HL-60 (cell line): ENCODE measurements around the gene LIM2.

ENCODE experiments used
- DNase-seq, 2 experiments: peaks; one replicate each; pipeline ENCODE4 v3.0.0-alpha.2; 2010 to 2020; ENCODE audit warnings: low read depth in 1 of 2, low spot score in 1 of 2
- H3K27ac ChIP-seq: fragments of 250-450 bp; sonication (Bioruptor Pico); replicated peaks from 2 replicates; pipeline ENCODE4 v1.5.1; 2020; ENCODE audit warnings: mild to moderate bottlenecking, moderate library complexity
- H3K27me3 ChIP-seq: fragments of 250-450 bp; sonication (Bioruptor Pico); 2 replicates; pipeline ENCODE4 v1.5.1; 2021; ENCODE audit warnings: mild to moderate bottlenecking, moderate library complexity; ENCODE audit not compliant: insufficient read depth, poor library complexity, severe bottlenecking
- H3K4me3 ChIP-seq: replicated peaks from 2 replicates; pipeline ENCODE4 v1.5.1; 2011; ENCODE audit warnings: mild to moderate bottlenecking, control low read depth, low read length; ENCODE audit not compliant: insufficient read depth
- CTCF ChIP-seq: IDR thresholded peaks from one replicate; pipeline ENCODE4 v1.5.1; 2011; ENCODE audit warnings: low read length, control low read depth, inconsistent platforms; ENCODE audit not compliant: insufficient read depth
- GABPA ChIP-seq: IDR thresholded peaks from 2 replicates; pipeline ENCODE4 v1.6.1; 2012; ENCODE audit warnings: low read depth
- POLR2AphosphoS5 ChIP-seq: IDR thresholded peaks from 2 replicates; pipeline ENCODE4 v1.6.1; 2012; ENCODE audit warnings: low read depth
- REST ChIP-seq: IDR thresholded peaks from 2 replicates; pipeline ENCODE4 v1.6.1; 2012; ENCODE audit warnings: low read depth; ENCODE audit not compliant: insufficient replicate concordance
- SPI1 ChIP-seq: IDR thresholded peaks from 2 replicates; pipeline ENCODE4 v1.6.1; 2012; ENCODE audit warnings: low read depth, mild to moderate bottlenecking, borderline replicate concordance
- long read RNA-seq: library from polyadenylated mRNA; unstranded; transcript quantifications from one replicate; pipeline ENCODE4 v2.0.0, GENCODE V29; 2020

The LIM2 gene
- long read RNA-seq, result 0 reads

GRCh38 chr19:51387924-51388389, at the start of gene LIM2:
Gene LIM2 (minus strand): TSS chr19:51387974. CDS start chr19:51387443, 531 bp downstream.
- TF ChIP-seq CTCF (no peak), SPI1 (no peak), REST (no peak), GABPA (no peak), POLR2AphosphoS5 (no peak)
- no peak for DNase-seq
- H3K4me3 ChIP-seq, result no peak within 1 kb of the TSS

GRCh38 chr19:51434456-51434855, 46.7 kb upstream of the LIM2 start:
- TF ChIP-seq SPI1, result no peak
- no peak for TF ChIP-seq POLR2AphosphoS5
- TF ChIP-seq REST, result no peak
- TF ChIP-seq GABPA, result no peak
- TF ChIP-seq CTCF, result no peak
- H3K4me3 ChIP-seq, result no peak overlapping the region
- no peaks in the 10 kb centered on the region for H3K27me3 ChIP-seq
- H3K27ac ChIP-seq, result no peak overlapping the region
- no peak for DNase-seq

More at GRCh38 chr19:51387924-51388389, at the start of gene LIM2:
- Histone ChIP-seq H3K27ac (no peak within 1 kb of the TSS), H3K27me3 (no peaks in the 10 kb centered on the region)

- DNase-seq, result no peak
- TF ChIP-seq GABPA, result no peak
- TF ChIP-seq CTCF, result no peak
- TF ChIP-seq REST, result no peak
- no peak for TF ChIP-seq SPI1
- TF ChIP-seq POLR2AphosphoS5, result no peak
- no peaks in the 10 kb centered on the region for H3K27me3 ChIP-seq
- H3K27ac ChIP-seq, result no peak overlapping the region
- no peak overlapping the region for H3K4me3 ChIP-seq
These were observed 45.3 kb upstream of the LIM2 start for GRCh38 chr19:51433043-51433442.
